Neuronal stem cell (in vitro differentiated cells): ENCODE data around the gene LYG2. TPM values are rescaled to one million over a fixed set of nuclear protein-coding genes. Genes with fewer than 3 reads are reported as not detected.
"Not testable (repeated sequence)": the region's sequence is repeated elsewhere in the genome, so short reads cannot be mapped to it uniquely, and the experiment has no call there.

Experiments
- DNase-seq: peaks from one replicate; pipeline ENCODE4 v3.0.0-alpha.2; 2013; ENCODE audit warnings: low spot score
- H2AFZ ChIP-seq: one replicate; pipeline ENCODE4 v1.6.1; 2013; ENCODE audit warnings: mild to moderate bottlenecking, low read length, inconsistent platforms
- H2AK5ac ChIP-seq: 2 replicates; pipeline ENCODE4 v1.6.1; 2013; ENCODE audit warnings: low read depth, mild to moderate bottlenecking, inconsistent platforms, low read length, moderate library complexity, mixed read lengths
- H2BK120ac ChIP-seq: 2 replicates; pipeline ENCODE4 v1.6.1; 2013; ENCODE audit warnings: low read depth, mild to moderate bottlenecking, inconsistent platforms, low read length, moderate library complexity, mixed read lengths
- H2BK12ac ChIP-seq: one replicate; pipeline ENCODE4 v1.6.1; 2013; ENCODE audit warnings: low read length, inconsistent platforms
- H2BK15ac ChIP-seq: 2 replicates; pipeline ENCODE4 v1.6.1; 2013; ENCODE audit warnings: mild to moderate bottlenecking, low read length, inconsistent platforms, mixed read lengths
- H2BK5ac ChIP-seq: one replicate; pipeline ENCODE4 v1.6.1; 2013; ENCODE audit warnings: inconsistent platforms, mild to moderate bottlenecking, low read length, moderate library complexity
- H3K14ac ChIP-seq: one replicate; pipeline ENCODE4 v1.6.1; 2013; ENCODE audit warnings: low read length, inconsistent platforms
- H3K18ac ChIP-seq: 2 replicates; pipeline ENCODE4 v1.6.1; 2013; ENCODE audit warnings: low read length, inconsistent platforms
- H3K23ac ChIP-seq: 2 replicates; pipeline ENCODE4 v1.6.1; 2013; ENCODE audit warnings: low read depth, mild to moderate bottlenecking, mixed read lengths, low read length, inconsistent platforms; ENCODE audit not compliant: poor library complexity
- H3K27ac ChIP-seq: replicated peaks from 3 replicates; pipeline ENCODE4 v1.5.1; 2013; ENCODE audit warnings: low read length, inconsistent platforms
- H3K27me3 ChIP-seq, 3 experiments: 2 replicates each; pipeline ENCODE4 v1.6.1; 2013; ENCODE audit warnings: low read length in 3 of 3, mild to moderate bottlenecking in 2 of 3, inconsistent platforms in 1 of 3, low read depth in 1 of 3, mixed read lengths in 1 of 3, moderate library complexity in 1 of 3; ENCODE audit not compliant: control insufficient read depth in 3 of 3, insufficient read depth in 3 of 3
- H3K36me3 ChIP-seq, 2 donors: replicated peaks in 1 of 2; 2 replicates each; pipeline ENCODE4 v1.6.1; 2013; ENCODE audit warnings: low read length in 2 of 2; ENCODE audit not compliant: control insufficient read depth in 2 of 2, insufficient read depth in 2 of 2
- H3K4ac ChIP-seq: 2 replicates; pipeline ENCODE4 v1.6.1; 2013; ENCODE audit warnings: inconsistent platforms, mild to moderate bottlenecking, low read length, moderate library complexity
- H3K4me1 ChIP-seq, 2 donors: 1 replicate in 1 of 2; 2 replicates in 1 of 2; pipeline ENCODE4 v1.6.1; 2013; ENCODE audit warnings: low read length in 2 of 2, low read depth in 1 of 2; ENCODE audit not compliant: control insufficient read depth in 2 of 2, insufficient read depth in 1 of 2
- H3K4me2 ChIP-seq: one replicate; pipeline ENCODE4 v1.6.1; 2013; ENCODE audit warnings: mild to moderate bottlenecking, low read length, inconsistent platforms; ENCODE audit not compliant: insufficient read depth, poor library complexity, severe bottlenecking
- H3K4me3 ChIP-seq, 2 donors: 2 replicates each; pipeline ENCODE4 v1.5.1; 2013; ENCODE audit warnings: low read length in 2 of 2, mild to moderate bottlenecking in 2 of 2, inconsistent platforms in 1 of 2, moderate library complexity in 1 of 2
- H3K79me1 ChIP-seq: one replicate; pipeline ENCODE4 v1.6.1; 2013; ENCODE audit warnings: low read depth, mild to moderate bottlenecking, inconsistent platforms, low read length, moderate library complexity
- H3K9ac ChIP-seq: one replicate; pipeline ENCODE4 v1.6.1; 2013; ENCODE audit warnings: mild to moderate bottlenecking, low read depth, low read length, inconsistent platforms; ENCODE audit not compliant: poor library complexity
- H3K9me3 ChIP-seq, 2 donors: replicated peaks in 1 of 2; 2 replicates each; pipeline versions ENCODE3 to v1.6.1; 2013; ENCODE audit warnings: low read length in 2 of 2, mild to moderate bottlenecking in 2 of 2, inconsistent platforms in 1 of 2, low read depth in 1 of 2, mixed read lengths in 1 of 2, moderate library complexity in 1 of 2; ENCODE audit not compliant: control insufficient read depth in 2 of 2, insufficient read depth in 1 of 2
- H4K8ac ChIP-seq: one replicate; pipeline ENCODE4 v1.6.1; 2013; ENCODE audit warnings: low read depth, mild to moderate bottlenecking, inconsistent platforms, low read length, moderate library complexity
- H4K91ac ChIP-seq: one replicate; pipeline ENCODE4 v1.6.1; 2013; ENCODE audit warnings: low read length, low read depth, mild to moderate bottlenecking, inconsistent platforms; ENCODE audit not compliant: poor library complexity
- WGBS, 2 donors: extraction: QIAGEN DNeasy Blood & Tissue Kit; methylation state at CpG; one replicate each; pipeline ENCODE4 v1.1.7; 2013; ENCODE audit warnings: missing lambda C conversion rate in 2 of 2, mixed read lengths in 1 of 2; ENCODE audit not compliant: insufficient read length in 2 of 2, insufficient replicate concordance in 1 of 2; ENCODE audit errors: extremely low coverage in 2 of 2; 5-methylcytosine and 5-hydroxymethylcytosine counted together
- polyA plus RNA-seq, 2 experiments: library from polyadenylated mRNA; stranded (reverse); fragments of 200-250 nt; gene quantifications; one replicate each; pipeline ENCODE4 v1.2.3, GENCODE V29; 2013

LYG2 gene
- not detected for polyA plus RNA-seq (2013, experiment 1 of 2)
- not detected for polyA plus RNA-seq (2013, experiment 2 of 2)

GRCh38 chr2:99255491-99256318 is at the start of gene LYG2:
Gene LYG2 (minus strand): TSS chr2:99255666. CDS start chr2:99254260, 1,406 bp downstream.
- Histone ChIP-seq H2BK120ac (no peak within 1 kb of the TSS), H3K36me3 (no peaks in the 10 kb centered on the region), H3K4me2 (no peak within 1 kb of the TSS), H3K4me1 (no peaks in the 10 kb centered on the region), H4K8ac (no peak within 1 kb of the TSS), H3K4ac (no peak within 1 kb of the TSS), H3K18ac (no peak within 1 kb of the TSS), H2AK5ac (no peak within 1 kb of the TSS), H2BK15ac (no peak within 1 kb of the TSS), H3K23ac (no peak within 1 kb of the TSS), H3K9me3 (peaks cover 1 to 2% of the 10 kb centered on the region in 2 donors), H3K27ac (no peak within 1 kb of the TSS), H2BK5ac (no peak within 1 kb of the TSS), H3K4me3 (no peak within 1 kb of the TSS), H2AFZ (no peak within 1 kb of the TSS), H2BK12ac (no peak within 1 kb of the TSS), H3K14ac (no peak within 1 kb of the TSS), H3K79me1 (no peaks in the 10 kb centered on the region), H3K9ac (no peak within 1 kb of the TSS), H3K27me3 (no peaks in the 10 kb centered on the region), H4K91ac (no peak within 1 kb of the TSS)
- no peak for DNase-seq
- no CpG with 5 or more reads among the region's 7 CpGs for WGBS, 2 donors

- not testable (repeated sequence) for H2BK5ac ChIP-seq, H3K9ac ChIP-seq, H3K4ac ChIP-seq, H3K4me2 ChIP-seq, H2AK5ac ChIP-seq, H2BK120ac ChIP-seq, H3K4me1 ChIP-seq, H2BK12ac ChIP-seq, H3K18ac ChIP-seq, DNase-seq, H3K23ac ChIP-seq, H3K79me1 ChIP-seq, H4K91ac ChIP-seq, H2BK15ac ChIP-seq, H4K8ac ChIP-seq, H3K4me3 ChIP-seq, H3K27me3 ChIP-seq, H3K36me3 ChIP-seq, H3K14ac ChIP-seq, H3K27ac ChIP-seq, H2AFZ ChIP-seq, H3K9me3 ChIP-seq
- WGBS, 2 donors: no CpG with 5 or more reads among the region's 2 CpGs
Measured at GRCh38 chr2:99301097-99301496, 45.6 kb upstream of the LYG2 start, which contains the start of gene LYG1. Gene LYG1 (minus strand): TSS chr2:99301197. CDS start chr2:99295670, 5,527 bp downstream.

GRCh38 chr2:99299580-99299979 is 44.1 kb upstream of the LYG2 start:
- DNase-seq: no peak
- H3K4me1 ChIP-seq: no peaks in the 10 kb centered on the region
- no peak overlapping the region for H3K9ac ChIP-seq
- H2BK12ac ChIP-seq: no peak overlapping the region
- peaks cover 0 to 2% of the 10 kb centered on the region in 2 donors for H3K36me3 ChIP-seq
- H3K23ac ChIP-seq: no peak overlapping the region
- no peak overlapping the region for H3K27ac ChIP-seq
- H4K8ac ChIP-seq: no peak overlapping the region
- H3K9me3 ChIP-seq: peaks cover 0 to 2% of the 10 kb centered on the region in 2 donors
- no peak overlapping the region for H2BK5ac ChIP-seq
- 100% methylated on average over 3 of the region's 7 CpGs; no CpG with 5 or more reads in 1 of the 2 donors for WGBS, 2 donors
- no peak overlapping the region for H2AFZ ChIP-seq
- no peaks in the 10 kb centered on the region for H3K27me3 ChIP-seq
- no peak overlapping the region for H3K18ac ChIP-seq
- H2BK15ac ChIP-seq: no peak overlapping the region
- H2BK120ac ChIP-seq: no peak overlapping the region
- H3K79me1 ChIP-seq: no peaks in the 10 kb centered on the region
- no peak overlapping the region for H4K91ac ChIP-seq
- no peak overlapping the region for H3K4ac ChIP-seq
- H3K4me3 ChIP-seq: no peak overlapping the region
- H3K4me2 ChIP-seq: no peak overlapping the region
- H2AK5ac ChIP-seq: no peak overlapping the region
- H3K14ac ChIP-seq: no peak overlapping the region

GRCh38 chr2:99297994-99298393 is 42.5 kb upstream of the LYG2 start:
- no peak overlapping the region for H2BK5ac ChIP-seq
- H3K36me3 ChIP-seq: peaks cover 0 to 2% of the 10 kb centered on the region in 2 donors
- H4K91ac ChIP-seq: no peak overlapping the region
- peaks cover 0 to 2% of the 10 kb centered on the region in 2 donors for H3K9me3 ChIP-seq
- H3K27ac ChIP-seq: no peak overlapping the region
- no peaks in the 10 kb centered on the region for H3K27me3 ChIP-seq
- no peak overlapping the region for H3K4me3 ChIP-seq
- no peak for DNase-seq
- H4K8ac ChIP-seq: no peak overlapping the region
- H3K4ac ChIP-seq: no peak overlapping the region
- H2AFZ ChIP-seq: no peak overlapping the region
- no CpG with 5 or more reads among the region's 2 CpGs for WGBS, 2 donors
- H2BK120ac ChIP-seq: no peak overlapping the region
- no peak overlapping the region for H3K14ac ChIP-seq
- no peaks in the 10 kb centered on the region for H3K79me1 ChIP-seq
- H3K9ac ChIP-seq: no peak overlapping the region
- H3K18ac ChIP-seq: no peak overlapping the region
- H3K23ac ChIP-seq: no peak overlapping the region
- H3K4me1 ChIP-seq: no peaks in the 10 kb centered on the region
- no peak overlapping the region for H3K4me2 ChIP-seq
- H2AK5ac ChIP-seq: no peak overlapping the region
- H2BK12ac ChIP-seq: no peak overlapping the region
- no peak overlapping the region for H2BK15ac ChIP-seq
